ENCODE measurements around the gene FAM168B. TPM values are rescaled to one million over a fixed set of nuclear protein-coding genes. Genes with fewer than 3 reads are reported as not detected.

FAM168B gene
- total and polyA plus RNA-seq, 2 of the 13 experiments (the other 11 are each of a cell fraction or from before 2014, with no cell fraction given) = 64.5 to 113 TPM

DNA sequence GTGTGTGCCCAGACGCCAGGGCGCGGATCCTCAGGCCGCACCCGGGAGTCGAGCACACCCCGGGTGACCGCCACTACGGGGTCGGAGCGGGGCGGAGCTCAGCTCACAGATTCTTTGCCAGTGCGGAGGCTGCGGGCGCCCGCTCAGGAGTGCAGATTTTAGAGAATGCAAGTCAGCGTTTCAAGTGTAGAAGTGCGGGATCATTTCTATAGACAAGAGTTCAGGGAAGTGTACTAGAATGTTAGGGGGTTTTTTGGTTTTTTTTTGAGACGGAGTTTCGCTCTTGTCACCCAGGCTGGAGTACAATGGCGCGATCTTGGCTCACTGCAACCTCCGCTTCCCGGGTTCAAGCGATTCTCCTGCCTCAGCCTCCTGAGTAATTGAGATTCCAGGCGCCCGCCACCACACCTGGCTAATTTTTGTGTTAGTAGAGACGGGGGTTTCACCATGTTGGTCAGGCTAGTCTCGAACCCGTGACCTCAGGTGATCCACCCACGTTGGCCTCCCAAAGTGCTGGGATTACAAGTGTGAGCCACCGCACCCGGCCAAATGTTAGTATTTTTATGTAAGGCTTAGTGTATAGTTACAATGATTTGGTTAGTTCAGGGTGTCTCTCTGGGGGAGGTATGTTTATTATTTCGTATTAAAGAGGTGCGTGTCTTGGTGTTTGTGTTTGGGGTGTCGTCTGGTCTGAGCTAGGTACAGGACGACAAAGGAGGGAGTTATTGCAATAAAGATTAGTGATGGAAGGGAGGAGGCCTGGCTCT is 619 bp upstream of the FAM168B start (continued):
- TF ChIP-seq MEIS2 (CRISPR knock-in tag; IDR thresholded peaks at IDR 0.05) (no peak), ZNF737 (CRISPR knock-in tag; IDR thresholded peaks at IDR 0.05; ENCODE audit: borderline replicate concordance) (no peak), JARID2 (CRISPR knock-in tag; IDR thresholded peaks at IDR 0.05; ENCODE audit: insufficient replicate concordance) (no peak), SAP130 (CRISPR knock-in tag; IDR thresholded peaks at IDR 0.05; ENCODE audit: low read depth) (peak; percentile 6), SMAD1 (CRISPR knock-in tag; IDR thresholded peaks at IDR 0.05; ENCODE audit: borderline replicate concordance, low read depth) (no peak), KDM2A (CRISPR knock-in tag; IDR thresholded peaks at IDR 0.05; ENCODE audit: borderline replicate concordance, low read depth) (peak; percentile 60), ZNF18 (CRISPR knock-in tag; IDR thresholded peaks at IDR 0.05; ENCODE audit: insufficient replicate concordance) (peak; percentile 75), SP5 (CRISPR knock-in tag; IDR thresholded peaks at IDR 0.05; ENCODE audit: borderline replicate concordance, low read depth) (no peak), ZIK1 (CRISPR knock-in tag; IDR thresholded peaks at IDR 0.05; ENCODE audit: borderline replicate concordance, low read depth) (no peak), ZNF841 (CRISPR knock-in tag; IDR thresholded peaks at IDR 0.05; ENCODE audit: borderline replicate concordance) (no peak), ZNF337 (CRISPR knock-in tag; IDR thresholded peaks at IDR 0.05; ENCODE audit: borderline replicate concordance, low read depth) (no peak), ZNF205 (CRISPR knock-in tag; IDR thresholded peaks at IDR 0.05) (no peak), ZNF768 (CRISPR knock-in tag; IDR thresholded peaks at IDR 0.05) (no peak), TARDBP (CRISPR knock-in tag; IDR thresholded peaks at IDR 0.05) (peak; percentile 13; the same call in 1 of the 2 replicates), ZBTB1 (CRISPR knock-in tag; IDR thresholded peaks at IDR 0.05; ENCODE audit: borderline replicate concordance) (no peak), KDM6A (CRISPR knock-in tag; IDR thresholded peaks at IDR 0.05; ENCODE audit: low read depth) (no peak), MTF2 (CRISPR knock-in tag; IDR thresholded peaks at IDR 0.05; ENCODE audit: borderline replicate concordance) (no peak), ZNF720 (CRISPR knock-in tag; IDR thresholded peaks at IDR 0.05) (no peak), PCBP1 (IDR thresholded peaks at IDR 0.05; ENCODE audit: borderline replicate concordance, low read depth, low read length) (no peak), HOXD1 (CRISPR knock-in tag; IDR thresholded peaks at IDR 0.05) (no peak), EED (CRISPR knock-in tag; IDR thresholded peaks at IDR 0.05) (no peak)
- TF ChIP-seq, protein P1, sequence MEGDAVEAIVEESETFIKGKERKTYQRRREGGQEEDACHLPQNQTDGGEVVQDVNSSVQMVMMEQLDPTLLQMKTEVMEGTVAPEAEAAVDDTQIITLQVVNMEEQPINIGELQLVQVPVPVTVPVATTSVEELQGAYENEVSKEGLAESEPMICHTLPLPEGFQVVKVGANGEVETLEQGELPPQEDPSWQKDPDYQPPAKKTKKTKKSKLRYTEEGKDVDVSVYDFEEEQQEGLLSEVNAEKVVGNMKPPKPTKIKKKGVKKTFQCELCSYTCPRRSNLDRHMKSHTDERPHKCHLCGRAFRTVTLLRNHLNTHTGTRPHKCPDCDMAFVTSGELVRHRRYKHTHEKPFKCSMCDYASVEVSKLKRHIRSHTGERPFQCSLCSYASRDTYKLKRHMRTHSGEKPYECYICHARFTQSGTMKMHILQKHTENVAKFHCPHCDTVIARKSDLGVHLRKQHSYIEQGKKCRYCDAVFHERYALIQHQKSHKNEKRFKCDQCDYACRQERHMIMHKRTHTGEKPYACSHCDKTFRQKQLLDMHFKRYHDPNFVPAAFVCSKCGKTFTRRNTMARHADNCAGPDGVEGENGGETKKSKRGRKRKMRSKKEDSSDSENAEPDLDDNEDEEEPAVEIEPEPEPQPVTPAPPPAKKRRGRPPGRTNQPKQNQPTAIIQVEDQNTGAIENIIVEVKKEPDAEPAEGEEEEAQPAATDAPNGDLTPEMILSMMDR (CRISPR knock-in tag; IDR thresholded peaks at IDR 0.05) = no peak
- TF ChIP-seq, protein P2, sequence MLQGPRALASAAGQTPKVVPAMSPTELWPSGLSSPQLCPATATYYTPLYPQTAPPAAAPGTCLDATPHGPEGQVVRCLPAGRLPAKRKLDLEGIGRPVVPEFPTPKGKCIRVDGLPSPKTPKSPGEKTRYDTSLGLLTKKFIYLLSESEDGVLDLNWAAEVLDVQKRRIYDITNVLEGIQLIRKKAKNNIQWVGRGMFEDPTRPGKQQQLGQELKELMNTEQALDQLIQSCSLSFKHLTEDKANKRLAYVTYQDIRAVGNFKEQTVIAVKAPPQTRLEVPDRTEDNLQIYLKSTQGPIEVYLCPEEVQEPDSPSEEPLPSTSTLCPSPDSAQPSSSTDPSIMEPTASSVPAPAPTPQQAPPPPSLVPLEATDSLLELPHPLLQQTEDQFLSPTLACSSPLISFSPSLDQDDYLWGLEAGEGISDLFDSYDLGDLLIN (CRISPR knock-in tag; IDR thresholded peaks at IDR 0.05; ENCODE audit: borderline replicate concordance) = no peak
- TF ChIP-seq, protein P3, sequence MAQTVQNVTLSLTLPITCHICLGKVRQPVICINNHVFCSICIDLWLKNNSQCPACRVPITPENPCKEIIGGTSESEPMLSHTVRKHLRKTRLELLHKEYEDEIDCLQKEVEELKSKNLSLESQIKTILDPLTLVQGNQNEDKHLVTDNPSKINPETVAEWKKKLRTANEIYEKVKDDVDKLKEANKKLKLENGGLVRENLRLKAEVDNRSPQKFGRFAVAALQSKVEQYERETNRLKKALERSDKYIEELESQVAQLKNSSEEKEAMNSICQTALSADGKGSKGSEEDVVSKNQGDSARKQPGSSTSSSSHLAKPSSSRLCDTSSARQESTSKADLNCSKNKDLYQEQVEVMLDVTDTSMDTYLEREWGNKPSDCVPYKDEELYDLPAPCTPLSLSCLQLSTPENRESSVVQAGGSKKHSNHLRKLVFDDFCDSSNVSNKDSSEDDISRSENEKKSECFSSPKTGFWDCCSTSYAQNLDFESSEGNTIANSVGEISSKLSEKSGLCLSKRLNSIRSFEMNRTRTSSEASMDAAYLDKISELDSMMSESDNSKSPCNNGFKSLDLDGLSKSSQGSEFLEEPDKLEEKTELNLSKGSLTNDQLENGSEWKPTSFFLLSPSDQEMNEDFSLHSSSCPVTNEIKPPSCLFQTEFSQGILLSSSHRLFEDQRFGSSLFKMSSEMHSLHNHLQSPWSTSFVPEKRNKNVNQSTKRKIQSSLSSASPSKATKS (CRISPR knock-in tag; IDR thresholded peaks at IDR 0.05) = 0 out of 2 replicates have a peak, but pooled peaks have one; percentile 11

Measured in HepG2 (cell line).